HEK293T (cell line): Measurements from ENCODE around the gene POU2AF3.

Experiments
- CTCF ChIA-PET: fragments of 350-600 bp; formaldehyde crosslinking; extraction: SDS; loops from one replicate; lab custom pipeline; 2021; ENCODE audit warnings: antibody characterized with exemption, inconsistent platforms; lab: Yijun Ruan, JAX
- POLR2A ChIA-PET: fragments of 350-600 bp; formaldehyde crosslinking; extraction: SDS; loops from one replicate; lab custom pipeline; 2020; ENCODE audit warnings: antibody characterized with exemption, inconsistent platforms; lab: Yijun Ruan, JAX
- DNase-seq: peaks from one replicate; pipeline ENCODE4 v3.0.0; 2012; ENCODE audit warnings: mixed read lengths; ENCODE audit errors: extremely low spot score
- ARNT ChIP-seq: fragments of 450-650 bp; IDR thresholded peaks from 2 replicates; pipeline ENCODE4 v1.6.1; 2017; ENCODE audit warnings: mild to moderate bottlenecking
- BHLHE40 ChIP-seq: fragments of 450-650 bp; IDR thresholded peaks from 2 replicates; pipeline ENCODE4 v1.6.1; 2016; ENCODE audit warnings: mild to moderate bottlenecking, moderate library complexity, borderline replicate concordance
- CTBP1 ChIP-seq: fragments of 450-650 bp; IDR thresholded peaks from 2 replicates; pipeline ENCODE4 v1.6.1; 2016; ENCODE audit warnings: borderline replicate concordance
- ELF4 ChIP-seq: fragments of 450-650 bp; IDR thresholded peaks from 2 replicates; pipeline ENCODE4 v1.6.1; 2017; ENCODE audit warnings: antibody characterized with exemption
- FOXA1 ChIP-seq: fragments of 450-650 bp; IDR thresholded peaks from 2 replicates; pipeline ENCODE4 v1.6.1; 2016; ENCODE audit warnings: mild to moderate bottlenecking
- FOXK2 ChIP-seq: fragments of 450-650 bp; IDR thresholded peaks from 2 replicates; pipeline ENCODE4 v1.6.1; 2016; ENCODE audit warnings: mild to moderate bottlenecking
- FOXM1 ChIP-seq: fragments of 450-650 bp; IDR thresholded peaks from 2 replicates; pipeline ENCODE4 v1.6.1; 2017; ENCODE audit warnings: mild to moderate bottlenecking, borderline replicate concordance
- HDGF ChIP-seq: fragments of 450-650 bp; IDR thresholded peaks from 2 replicates; pipeline ENCODE4 v1.6.1; 2017; ENCODE audit warnings: antibody characterized with exemption, borderline replicate concordance
- L3MBTL2 ChIP-seq: fragments of 450-650 bp; conservative IDR thresholded peaks from 2 replicates; pipeline ENCODE4 v1.6.1; 2016; ENCODE audit warnings: mild to moderate bottlenecking
- LEF1 ChIP-seq: fragments of 450-650 bp; IDR thresholded peaks from 2 replicates; pipeline ENCODE4 v1.6.1; 2017; ENCODE audit warnings: mild to moderate bottlenecking, borderline replicate concordance
- NFRKB ChIP-seq: fragments of 450-650 bp; IDR thresholded peaks from 2 replicates; pipeline ENCODE4 v1.6.1; 2016; ENCODE audit warnings: mild to moderate bottlenecking, moderate library complexity
- PKNOX1 ChIP-seq: fragments of 450-650 bp; IDR thresholded peaks from 2 replicates; pipeline ENCODE4 v1.6.1; 2016
- SP1 ChIP-seq: fragments of 450-650 bp; IDR thresholded peaks from 2 replicates; pipeline ENCODE4 v1.6.1; 2017
- SUZ12 ChIP-seq: fragments of 450-650 bp; IDR thresholded peaks from 2 replicates; pipeline ENCODE4 v1.6.1; 2016; ENCODE audit warnings: mild to moderate bottlenecking
- TARDBP ChIP-seq: fragments of 450-650 bp; IDR thresholded peaks from 2 replicates; pipeline ENCODE4 v1.6.1; 2016
- ZNF384 ChIP-seq: fragments of 450-650 bp; IDR thresholded peaks from 2 replicates; pipeline ENCODE4 v1.6.1; 2016

The POU2AF3 gene

GRCh38 chr11:111307472-111308108 is 9.2 kb downstream of the POU2AF3 start:
- POLR2A ChIA-PET, result no interaction called here
- CTCF ChIA-PET, result no interaction called here
- TF ChIP-seq CTBP1, result no peak
- TF ChIP-seq NFRKB, result no peak
- TF ChIP-seq L3MBTL2, result no peak
- no peak for TF ChIP-seq SP1
- TF ChIP-seq HDGF, result no peak
- no peak for TF ChIP-seq ELF4
- TF ChIP-seq FOXK2, result no peak
- TF ChIP-seq BHLHE40, result no peak
- TF ChIP-seq FOXA1, result no peak
- no peak for DNase-seq

GRCh38 chr11:111308140-111308539 is 9.8 kb downstream of the POU2AF3 start:
- no peak for DNase-seq
- POLR2A ChIA-PET, result no interaction called here
- CTCF ChIA-PET, result no interaction called here
- no peak for TF ChIP-seq PKNOX1
- TF ChIP-seq FOXM1, result no peak
- TF ChIP-seq CTBP1, result no peak
- no peak for TF ChIP-seq SP1
- TF ChIP-seq SUZ12, result no peak
- no peak for TF ChIP-seq NFRKB
- TF ChIP-seq HDGF, result no peak
- TF ChIP-seq ARNT, result no peak
- no peak for TF ChIP-seq FOXK2
- no peak for TF ChIP-seq L3MBTL2
- no peak for TF ChIP-seq FOXA1
- TF ChIP-seq LEF1, result no peak
- no peak for TF ChIP-seq ZNF384
- no peak for TF ChIP-seq ELF4
- TF ChIP-seq BHLHE40, result no peak
- TF ChIP-seq TARDBP, result no peak

- ChIA-PET CTCF (no interaction called here), POLR2A (no interaction called here)
- TF ChIP-seq SP1 (no peak), FOXA1 (no peak), ZNF384 (no peak), L3MBTL2 (no peak), LEF1 (no peak), ARNT (no peak)
- DNase-seq, result no peak
These were observed 11.0 kb downstream of the POU2AF3 start for GRCh38 chr11:111309215-111309915.

GRCh38 chr11:111310088-111310487 is 11.7 kb downstream of the POU2AF3 start:
- ChIA-PET POLR2A (no interaction called here), CTCF (no interaction called here)
- DNase-seq, result no peak
- TF ChIP-seq ZNF384 (no peak), FOXA1 (no peak), SUZ12 (no peak), HDGF (no peak), NFRKB (no peak), CTBP1 (no peak), ARNT (no peak), TARDBP (no peak), FOXM1 (no peak), PKNOX1 (no peak), ELF4 (no peak), BHLHE40 (no peak), FOXK2 (no peak), L3MBTL2 (no peak), LEF1 (no peak), SP1 (no peak)

GRCh38 chr11:111310723-111311122 is 12.4 kb downstream of the POU2AF3 start:
- TF ChIP-seq ARNT (no peak), FOXM1 (no peak), PKNOX1 (no peak), TARDBP (no peak), FOXK2 (no peak), L3MBTL2 (no peak), SUZ12 (no peak), CTBP1 (no peak), HDGF (no peak), LEF1 (no peak)
- no peak for DNase-seq
- ChIA-PET CTCF (no interaction called here), POLR2A (no interaction called here)
